Mesenteric fat pad (tissue), 1 donor: Measurements from ENCODE around the gene ZNF764. TPM values are rescaled to one million over a fixed set of nuclear protein-coding genes. Genes with fewer than 3 reads are reported as not detected.

Experiments used
- microRNA-seq: library from miRNA; unstranded; fragments of <30 nt; microRNA quantifications from one replicate; pipeline ENCODE4 v1.2.0, GENCODE V29; 2020; ENCODE audit warnings: borderline number of aligned reads
- total RNA-seq: library from RNA; stranded (reverse); fragmentation: NEBNext Ultra II Directional; extraction: Animal tissue kit (Norgen Biotek cat#: 25700); gene quantifications from one replicate; pipeline ENCODE4 v1.2.1, GENCODE V29; 2021
- donor health status: DM: yes; HTN: yes; CAD: no.

Gene ZNF764
- total RNA-seq, 1 donor from 2014 or later = 5.9 TPM

Small RNAs within 50 kb of the gene (microRNA-seq; reads per million reads assigned to microRNA genes)
- not detected for gene MIR4518

Other genes with a start within 250 kb of the ZNF764 start
- 57.4 TPM for gene CD2BP2, start 203.1 kb downstream of the ZNF764 start, total RNA-seq
- 42.1 TPM for gene TBC1D10B, start 187.9 kb downstream of the ZNF764 start, total RNA-seq
- gene MYL11, start 183.6 kb downstream of the ZNF764 start, total RNA-seq = not detected
- gene SEPTIN1, start 175.8 kb downstream of the ZNF764 start, total RNA-seq = 2.3 TPM
- 5.3 TPM for gene ZNF48, start 163.0 kb downstream of the ZNF764 start, total RNA-seq
- gene ZNF771, start 150.8 kb downstream of the ZNF764 start, total RNA-seq = 6.3 TPM
- 26.8 TPM for gene DCTPP1, start 128.3 kb downstream of the ZNF764 start, total RNA-seq
- 48.4 TPM for gene SEPHS2, start 112.5 kb downstream of the ZNF764 start, total RNA-seq
- 6.8 TPM for gene ITGAL, start 85.6 kb downstream of the ZNF764 start, total RNA-seq
- 24.8 TPM for gene ZNF768, start 31.8 kb downstream of the ZNF764 start, total RNA-seq
- 9.6 TPM for gene ZNF747, start 23.5 kb downstream of the ZNF764 start, total RNA-seq
- gene ZNF688, start 13.3 kb upstream of the ZNF764 start, total RNA-seq = 12.1 TPM
- gene ZNF785, start 27.3 kb upstream of the ZNF764 start, total RNA-seq = 10.1 TPM
- 5.9 TPM for gene ZNF689, start 52.0 kb upstream of the ZNF764 start, total RNA-seq
- 36.9 TPM for gene PRR14, start 92.6 kb upstream of the ZNF764 start, total RNA-seq
- gene FBRS, start 100.1 kb upstream of the ZNF764 start, total RNA-seq = 46.2 TPM
- gene SRCAP, start 140.8 kb upstream of the ZNF764 start, total RNA-seq = 59.7 TPM
- 20.8 TPM for gene PHKG2, start 190.1 kb upstream of the ZNF764 start, total RNA-seq
- 2.2 TPM for gene CFAP119, start 203.7 kb upstream of the ZNF764 start, total RNA-seq
- gene RNF40, start 203.9 kb upstream of the ZNF764 start, total RNA-seq = 97.5 TPM
- 10.4 TPM for gene ZNF629, start 228.8 kb upstream of the ZNF764 start, total RNA-seq